ENCODE results near the gene ATP1B3.

GRCh38 chr3:141929341-141929995, 53.0 kb downstream of the ATP1B3 start:
- TF ChIP-seq CTCF (IDR thresholded peaks at IDR 0.05) (no peak), POLR2A (IDR thresholded peaks at IDR 0.05) (no peak)
